ENCODE results near the gene UCN.

Gene UCN

GRCh38 chr2:27298391-27299080 lies 9.7 kb downstream of the UCN start:
- Histone ChIP-seq H3K9me3 (replicated peaks in 1 of 11) (no peaks in the 10 kb centered on the region), H4K20me1 (no peaks in the 10 kb centered on the region), H3K4me2 (no peak overlapping the region), H3K4me3 (no peak overlapping the region), H3K27ac (no peak overlapping the region), H3K4me1 (peaks cover 0 to 11% (median 6%) of the 10 kb centered on the region in 10 experiments; a peak in 12 of 20 replicates), H3K27me3 (no peaks in the 10 kb centered on the region), H3K9ac (no peak overlapping the region), H3K36me3 (no peaks in the 10 kb centered on the region)
- no peak for TF ChIP-seq Cebpa-rat (IDR thresholded peaks at IDR 0.05)

GRCh38 chr2:27297195-27297594 lies 11.1 kb downstream of the UCN start:
- Histone ChIP-seq H3K27me3 (no peaks in the 10 kb centered on the region), H3K36me3 (no peaks in the 10 kb centered on the region), H3K9ac (no peak overlapping the region), H3K27ac (no peak overlapping the region), H3K4me2 (no peak overlapping the region), H3K4me3 (no peak overlapping the region), H4K20me1 (no peaks in the 10 kb centered on the region), H3K4me1 (peaks cover 0 to 18% (median 12%) of the 10 kb centered on the region in 10 experiments; a peak in 15 of 20 replicates), H3K9me3 (replicated peaks in 1 of 11) (no peaks in the 10 kb centered on the region)
- no peak for TF ChIP-seq Cebpa-rat (IDR thresholded peaks at IDR 0.05)

- H3K27me3 ChIP-seq, result no peaks in the 10 kb centered on the region
- H3K27ac ChIP-seq, result no peak overlapping the region
- no peak overlapping the region for H3K9ac ChIP-seq
- no peak overlapping the region for H3K4me3 ChIP-seq
- no peak overlapping the region for H3K4me2 ChIP-seq
- H3K36me3 ChIP-seq, result no peaks in the 10 kb centered on the region
- TF ChIP-seq Cebpa-rat (IDR thresholded peaks at IDR 0.05), result no peak
- H4K20me1 ChIP-seq, result no peaks in the 10 kb centered on the region
- H3K4me1 ChIP-seq, result peaks cover 0 to 25% (median 20%) of the 10 kb centered on the region in 10 experiments; a peak in 15 of 20 replicates
- no peaks in the 10 kb centered on the region for H3K9me3 ChIP-seq (replicated peaks in 1 of 11)
Measured at GRCh38 chr2:27296481-27296880, 11.8 kb downstream of the UCN start.

GRCh38 chr2:27294928-27295327 lies 13.3 kb downstream of the UCN start:
- no peak for TF ChIP-seq Cebpa-rat (IDR thresholded peaks at IDR 0.05)
- Histone ChIP-seq H3K4me2 (no peak overlapping the region), H3K27ac (no peak overlapping the region), H3K27me3 (no peaks in the 10 kb centered on the region), H3K36me3 (no peaks in the 10 kb centered on the region), H3K9me3 (replicated peaks in 1 of 11) (no peaks in the 10 kb centered on the region), H3K9ac (no peak overlapping the region), H3K4me1 (peaks cover 12 to 40% (median 35%) of the 10 kb centered on the region in 10 experiments), H4K20me1 (no peaks in the 10 kb centered on the region), H3K4me3 (no peak overlapping the region)

- Histone ChIP-seq H3K36me3 (no peaks in the 10 kb centered on the region), H3K9ac (no peak overlapping the region), H3K27ac (peak overlapping the region in 3 of 11 experiments; percentile 33 to 73 (median 57); a peak in 5 of 22 replicates), H3K4me3 (no peak overlapping the region), H3K9me3 (replicated peaks in 1 of 11) (no peaks in the 10 kb centered on the region), H3K4me2 (peak overlapping the region in 8 of 11 experiments; percentile 71 to 83 (median 76); a peak in 16 of 22 replicates), H3K4me1 (peaks cover 12 to 54% (median 47%) of the 10 kb centered on the region in 10 experiments), H3K27me3 (no peaks in the 10 kb centered on the region), H4K20me1 (no peaks in the 10 kb centered on the region)
- no peak for TF ChIP-seq Cebpa-rat (IDR thresholded peaks at IDR 0.05)
Measured at GRCh38 chr2:27291865-27292264, 16.4 kb downstream of the UCN start.

GRCh38 chr2:27290549-27290948 lies 17.7 kb downstream of the UCN start:
- no peaks in the 10 kb centered on the region for H3K9me3 ChIP-seq (replicated peaks in 1 of 11)
- no peaks in the 10 kb centered on the region for H3K36me3 ChIP-seq
- peak overlapping the region in 9 of 11 experiments; percentile 17 to 70 (median 54); a peak in 15 of 22 replicates for H3K9ac ChIP-seq
- no peaks in the 10 kb centered on the region for H4K20me1 ChIP-seq
- no peak for TF ChIP-seq Cebpa-rat (IDR thresholded peaks at IDR 0.05)
- peaks cover 12 to 54% (median 47%) of the 10 kb centered on the region in 10 experiments for H3K4me1 ChIP-seq
- H3K27ac ChIP-seq, result peak overlapping the region in 8 of 11 experiments; percentile 54 to 75 (median 68); a peak in 16 of 22 replicates
- no peaks in the 10 kb centered on the region for H3K27me3 ChIP-seq
- H3K4me3 ChIP-seq, result no peak overlapping the region; a peak in 3 of 20 replicates
- peak overlapping the region; percentile 60 to 83 (median 75) for H3K4me2 ChIP-seq

- no peaks in the 10 kb centered on the region for H3K27me3 ChIP-seq
- H3K4me2 ChIP-seq, result peak overlapping the region in 3 of 11 experiments; percentile 71 to 75 (median 72); a peak in 3 of 22 replicates
- H3K4me1 ChIP-seq, result peaks cover 12 to 50% (median 44%) of the 10 kb centered on the region in 10 experiments
Measured at GRCh38 chr2:27288610-27289009, 19.6 kb downstream of the UCN start.

GRCh38 chr2:27285481-27285880 lies 22.8 kb downstream of the UCN start:
- TF ChIP-seq Cebpa-rat (IDR thresholded peaks at IDR 0.05), result no peak

More at GRCh38 chr2:27288610-27289009, 19.6 kb downstream of the UCN start:
- no peak overlapping the region for H3K27ac ChIP-seq
- TF ChIP-seq Cebpa-rat (IDR thresholded peaks at IDR 0.05), result no peak
- H4K20me1 ChIP-seq, result no peaks in the 10 kb centered on the region
- H3K9ac ChIP-seq, result no peak overlapping the region
- H3K36me3 ChIP-seq, result no peaks in the 10 kb centered on the region
- H3K9me3 ChIP-seq (replicated peaks in 1 of 11), result no peaks in the 10 kb centered on the region
- H3K4me3 ChIP-seq, result no peak overlapping the region

GRCh38 chr2:27284996-27285395 lies 23.2 kb downstream of the UCN start:
- Histone ChIP-seq H4K20me1 (no peaks in the 10 kb centered on the region), H3K36me3 (no peaks in the 10 kb centered on the region), H3K27me3 (no peaks in the 10 kb centered on the region), H3K4me1 (peaks cover under 1 to 29% (median 20%) of the 10 kb centered on the region in 10 experiments; a peak in 19 of 20 replicates), H3K9me3 (replicated peaks in 1 of 11) (no peaks in the 10 kb centered on the region), H3K4me3 (no peak overlapping the region), H3K27ac (no peak overlapping the region), H3K4me2 (no peak overlapping the region), H3K9ac (no peak overlapping the region)
- no peak for TF ChIP-seq Cebpa-rat (IDR thresholded peaks at IDR 0.05)

More at GRCh38 chr2:27285481-27285880, 22.8 kb downstream of the UCN start:
- H3K4me2 ChIP-seq, result no peak overlapping the region
- no peak overlapping the region for H3K27ac ChIP-seq
- no peaks in the 10 kb centered on the region for H4K20me1 ChIP-seq
- H3K36me3 ChIP-seq, result no peaks in the 10 kb centered on the region
- no peaks in the 10 kb centered on the region for H3K27me3 ChIP-seq
- no peak overlapping the region for H3K4me3 ChIP-seq
- H3K9ac ChIP-seq, result no peak overlapping the region
- H3K9me3 ChIP-seq (replicated peaks in 1 of 11), result no peaks in the 10 kb centered on the region
- peaks cover 5 to 34% (median 25%) of the 10 kb centered on the region in 10 experiments for H3K4me1 ChIP-seq

Measured in BLaER1 treated with 17β-estradiol and CSF1 and Interleukin-3, amounts not matched to agents 10 nM and 100 nM (cell line).